GM12892 (cell line): ENCODE results near the gene C11orf21.

Source experiments
- DNase-seq: peaks from one replicate; pipeline ENCODE4 v3.0.0; 2011; ENCODE audit not compliant: insufficient read length
- FAIRE-seq: peaks from 2 replicates; lab custom pipeline; 2011; peaks lifted over from hg19 to GRCh38; lab: Jason Lieb, UNC
- POLR2A ChIP-seq: IDR thresholded peaks from 2 replicates; pipeline ENCODE4 v1.6.1; 2011; ENCODE audit warnings: low read depth, low read length, control low read depth
- POLR2AphosphoS5 ChIP-seq: IDR thresholded peaks from 2 replicates; pipeline ENCODE4 v1.6.1; 2011; ENCODE audit warnings: low read depth, low read length, control low read depth
- TAF1 ChIP-seq: IDR thresholded peaks from 2 replicates; pipeline ENCODE4 v1.6.1; 2011; ENCODE audit warnings: low read depth, mild to moderate bottlenecking, control low read depth, low read length, borderline replicate concordance

C11orf21 gene

DNA sequence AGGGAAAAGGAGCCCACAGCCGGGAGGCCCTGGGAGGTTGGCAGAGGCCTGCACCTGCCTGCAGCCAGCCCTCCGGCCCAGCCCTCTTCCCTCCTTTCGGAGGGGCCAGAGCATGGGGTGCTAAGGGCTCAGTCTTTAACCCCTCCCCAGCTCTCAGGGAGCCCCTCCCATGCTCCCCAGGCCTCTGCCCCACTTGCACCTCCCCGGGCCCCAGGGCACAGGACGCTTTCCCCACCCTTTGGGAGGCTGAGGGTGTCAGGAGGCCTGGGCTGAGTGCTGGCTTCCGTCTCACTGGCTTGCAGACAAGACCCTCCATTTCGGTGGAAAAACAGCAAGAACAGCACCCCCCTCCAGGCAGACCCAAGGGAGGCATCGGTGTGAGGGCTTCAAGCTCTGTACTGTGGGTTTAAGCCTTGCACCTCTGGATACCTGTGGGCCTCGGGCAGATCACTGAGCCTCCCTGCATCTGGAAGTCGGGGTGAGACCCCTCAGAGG, 38.6 kb downstream of the C11orf21 start:
- TF ChIP-seq POLR2A (no peak), TAF1 (no peak), POLR2AphosphoS5 (no peak)
- DNase-seq (no peak), FAIRE-seq (no peak)

DNA sequence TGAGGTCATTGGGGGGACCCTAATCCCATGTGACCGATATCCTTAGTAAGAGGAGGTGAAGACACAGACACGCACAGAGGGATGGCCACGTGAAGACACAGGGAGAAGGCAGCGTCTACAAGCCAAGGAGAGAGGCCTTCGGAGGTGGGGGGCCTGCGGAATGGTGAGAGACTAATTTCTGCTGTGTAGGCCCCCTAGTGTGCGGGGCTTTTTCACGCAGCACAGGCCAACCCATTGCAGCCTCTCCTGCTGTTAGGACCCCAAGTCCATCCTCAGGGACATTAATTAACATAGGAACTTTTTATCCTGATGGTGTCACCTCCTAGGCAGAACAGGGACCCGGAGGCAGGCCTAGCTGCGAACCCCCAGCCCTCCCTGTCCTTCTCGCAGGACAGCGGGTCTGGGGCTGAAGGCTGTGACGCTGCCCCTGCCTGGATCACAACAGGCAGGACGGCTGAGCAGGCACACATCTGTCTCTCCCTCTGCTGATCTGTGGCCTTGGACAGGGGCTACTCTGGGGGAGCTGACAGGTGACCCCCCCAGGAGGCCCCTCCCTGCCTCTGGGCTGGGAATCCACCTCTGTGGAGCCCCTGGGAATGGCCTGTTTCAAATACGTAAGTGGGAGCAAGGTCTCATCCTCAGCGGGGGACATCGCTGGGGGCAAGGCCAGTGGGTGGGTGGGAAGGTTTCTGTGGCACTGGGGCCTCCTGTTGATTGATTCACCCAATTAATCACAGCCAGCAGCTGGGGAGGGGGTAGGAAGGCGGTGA, 39.2 kb downstream of the C11orf21 start:
- no peak for DNase-seq
- FAIRE-seq: no peak
- no peak for TF ChIP-seq POLR2A
- no peak for TF ChIP-seq TAF1
- TF ChIP-seq POLR2AphosphoS5: no peak

DNA sequence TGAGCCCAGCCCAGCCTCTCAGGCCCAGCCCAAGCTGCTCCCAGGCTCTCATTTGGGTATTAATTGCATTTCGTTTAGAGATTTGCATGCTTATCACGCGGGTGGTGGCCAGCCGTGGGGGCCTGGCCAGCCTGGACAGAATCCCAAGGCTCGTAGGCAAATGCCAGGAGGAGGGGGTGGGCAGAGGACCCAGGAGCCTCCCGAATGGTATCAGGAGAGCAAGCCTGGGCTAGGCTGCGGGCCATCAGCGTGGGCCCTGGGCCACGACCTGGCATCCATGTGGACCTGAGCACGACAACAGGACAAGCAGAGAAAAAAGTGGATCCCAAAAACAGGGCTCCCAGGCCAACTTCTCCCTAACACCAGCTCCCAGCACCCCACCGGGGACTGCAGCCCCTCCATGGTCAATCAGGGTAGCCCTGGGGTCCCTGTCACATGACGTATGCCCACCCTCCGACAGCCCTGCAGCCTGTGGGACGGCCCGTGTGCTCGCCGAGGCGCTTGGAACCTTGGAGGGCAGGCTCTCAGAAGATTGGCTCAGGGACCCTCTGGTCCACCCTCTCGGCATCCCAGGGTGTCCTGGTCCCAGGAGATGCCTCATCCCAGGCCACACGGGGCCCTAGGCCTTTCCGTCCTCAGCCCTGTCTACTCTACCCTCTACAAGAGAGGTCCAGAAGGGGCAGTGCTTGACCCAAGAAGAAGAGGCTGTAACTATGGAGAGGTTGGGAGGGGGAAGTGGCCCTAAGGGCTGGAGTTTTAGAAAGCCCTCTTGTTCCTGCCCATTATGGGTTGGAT, 40.1 kb downstream of the C11orf21 start:
- FAIRE-seq (no peak), DNase-seq (no peak)
- TF ChIP-seq TAF1 (no peak), POLR2AphosphoS5 (no peak), POLR2A (no peak)

DNA sequence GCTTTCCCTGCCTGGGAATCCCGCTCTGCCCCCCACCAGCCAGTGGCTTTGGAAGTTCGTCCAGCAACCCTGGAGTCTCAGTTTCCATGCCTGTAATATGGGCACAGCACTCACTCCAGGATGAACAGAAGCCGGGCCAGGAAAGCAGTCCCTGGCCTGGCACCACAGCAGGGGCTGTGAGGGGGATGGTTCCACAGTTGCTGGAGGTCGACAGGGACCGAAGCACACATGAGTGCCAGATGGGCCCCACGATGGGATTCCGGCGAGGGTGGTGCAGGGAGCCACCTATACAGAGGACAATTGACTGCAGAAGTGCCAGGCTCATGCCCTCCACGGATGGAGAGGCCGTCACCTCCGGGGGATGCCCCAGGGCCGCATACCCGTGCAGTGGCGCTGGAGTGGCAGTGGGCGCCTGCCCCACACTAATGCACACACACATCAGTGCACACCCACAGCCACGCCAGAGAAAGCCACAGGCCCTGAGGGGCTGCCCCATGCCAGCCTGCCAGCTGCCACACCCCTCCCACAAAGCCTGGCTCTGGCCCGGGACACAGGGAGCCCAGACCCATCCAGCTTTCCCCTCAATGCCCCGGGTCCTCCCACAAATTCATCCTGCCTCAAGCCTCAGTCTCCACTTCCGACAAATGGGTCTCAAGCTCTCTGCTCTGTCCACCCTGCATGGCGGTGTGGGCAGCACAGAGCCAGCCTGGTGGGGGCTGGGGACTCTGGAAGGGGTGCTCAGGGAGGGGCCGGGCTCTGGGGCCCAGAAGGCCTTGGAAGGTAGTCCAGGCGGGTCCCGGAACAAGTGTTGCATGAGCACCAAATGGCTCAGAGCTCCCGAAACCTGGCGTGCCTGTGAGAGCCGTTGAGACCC, 41.0 kb downstream of the C11orf21 start:
- TF ChIP-seq TAF1: no peak
- no peak for TF ChIP-seq POLR2AphosphoS5
- no peak for TF ChIP-seq POLR2A
- no peak for DNase-seq
- no peak for FAIRE-seq

DNA sequence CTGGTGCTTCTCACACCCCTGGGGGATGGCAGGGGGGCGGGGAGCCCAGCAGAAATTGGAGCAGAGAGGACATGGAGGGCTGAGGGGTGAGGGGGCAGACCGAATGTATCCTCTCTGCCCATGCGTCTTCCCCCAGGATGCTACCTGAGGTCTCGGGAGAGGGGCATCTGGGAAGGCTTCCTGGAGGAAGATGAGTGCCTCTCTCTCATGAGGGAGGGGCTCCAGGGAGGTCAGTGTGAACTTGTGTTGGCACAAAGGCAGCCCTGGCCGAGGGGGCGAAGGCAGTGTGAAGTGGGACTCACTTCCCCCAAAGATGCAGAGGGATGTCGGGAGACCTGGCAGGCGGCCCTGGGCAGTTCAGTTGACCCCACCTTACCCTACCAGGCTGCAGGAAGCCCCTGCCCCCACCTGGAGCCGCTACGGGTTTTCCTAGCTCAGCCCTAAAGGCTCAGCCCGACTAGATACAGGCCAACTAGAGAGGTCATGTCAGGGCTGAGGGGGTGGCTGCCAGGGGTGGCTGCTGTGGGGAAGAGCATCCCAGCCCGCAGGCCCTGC, 41.7 kb downstream of the C11orf21 start:
- TF ChIP-seq TAF1: no peak
- no peak for TF ChIP-seq POLR2A
- TF ChIP-seq POLR2AphosphoS5: no peak
- no peak for DNase-seq
- no peak for FAIRE-seq

DNA sequence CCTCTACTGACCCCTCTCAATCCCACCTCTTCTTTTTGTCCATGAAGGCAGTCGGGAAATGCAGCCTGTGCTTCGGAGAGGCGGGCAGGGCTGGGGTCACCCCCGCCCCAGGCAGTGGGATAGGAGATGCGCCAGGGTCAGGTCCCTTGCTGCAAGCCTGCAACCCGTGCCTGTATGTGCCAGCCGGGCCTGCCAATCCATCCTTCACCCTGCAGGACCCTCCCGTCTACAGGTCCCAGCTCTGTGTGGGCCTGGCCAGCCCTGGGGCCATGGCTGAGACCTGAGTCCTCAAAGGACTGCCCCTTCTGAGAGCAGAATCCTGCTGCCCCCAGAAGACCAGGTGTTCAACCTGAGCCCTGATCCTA, 42.3 kb downstream of the C11orf21 start:
- TF ChIP-seq POLR2AphosphoS5 (no peak), TAF1 (no peak), POLR2A (no peak)
- DNase-seq: no peak
- no peak for FAIRE-seq

DNA sequence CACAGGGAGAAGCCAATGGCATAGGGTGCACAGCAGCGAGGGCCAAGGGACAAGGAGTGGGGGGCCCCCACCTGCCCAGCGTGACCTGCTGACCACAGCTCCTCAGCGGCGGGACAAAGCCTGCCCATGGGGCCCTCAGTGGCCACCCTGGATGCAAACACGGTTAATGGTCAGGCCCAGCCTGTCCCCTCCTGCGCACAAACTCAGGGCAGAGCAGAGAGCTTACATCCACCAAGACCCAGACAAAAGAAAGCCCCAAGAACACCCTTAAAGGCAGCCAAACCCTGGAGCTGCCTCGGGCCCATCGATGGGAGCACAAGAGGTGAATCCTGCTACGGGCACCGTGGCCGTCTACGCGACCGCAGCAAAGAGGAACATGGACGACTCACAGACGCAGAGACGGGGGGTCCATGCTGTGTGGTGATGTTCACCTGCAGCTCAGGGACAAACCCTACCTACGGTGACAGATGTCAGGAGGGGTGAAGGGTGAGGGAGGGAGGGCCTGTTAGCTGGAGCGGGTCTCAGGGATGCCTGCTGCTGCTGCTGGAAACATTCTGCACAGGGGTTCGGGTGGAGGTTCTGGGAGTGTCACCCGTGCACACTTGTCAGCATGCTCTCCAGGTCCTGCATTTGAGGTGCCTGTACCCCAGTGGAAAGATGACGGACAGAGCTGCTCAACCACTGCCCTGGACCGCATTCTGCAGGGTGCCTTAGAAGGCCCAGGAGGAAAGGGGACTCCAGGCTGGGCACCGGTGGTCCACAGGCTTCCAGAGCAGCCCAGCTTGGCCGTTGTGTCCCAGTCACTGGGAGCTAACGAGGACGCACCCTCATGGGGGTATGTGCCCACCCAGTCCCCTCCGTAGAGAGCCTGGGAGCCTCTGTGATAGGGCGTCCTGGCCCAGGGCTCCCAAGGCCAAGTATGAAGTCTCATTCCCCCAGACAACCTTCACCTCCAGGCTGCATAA, 42.9 kb downstream of the C11orf21 start:
- no peak for TF ChIP-seq TAF1
- no peak for TF ChIP-seq POLR2AphosphoS5
- no peak for TF ChIP-seq POLR2A
- no peak for FAIRE-seq
- DNase-seq: no peak

DNA sequence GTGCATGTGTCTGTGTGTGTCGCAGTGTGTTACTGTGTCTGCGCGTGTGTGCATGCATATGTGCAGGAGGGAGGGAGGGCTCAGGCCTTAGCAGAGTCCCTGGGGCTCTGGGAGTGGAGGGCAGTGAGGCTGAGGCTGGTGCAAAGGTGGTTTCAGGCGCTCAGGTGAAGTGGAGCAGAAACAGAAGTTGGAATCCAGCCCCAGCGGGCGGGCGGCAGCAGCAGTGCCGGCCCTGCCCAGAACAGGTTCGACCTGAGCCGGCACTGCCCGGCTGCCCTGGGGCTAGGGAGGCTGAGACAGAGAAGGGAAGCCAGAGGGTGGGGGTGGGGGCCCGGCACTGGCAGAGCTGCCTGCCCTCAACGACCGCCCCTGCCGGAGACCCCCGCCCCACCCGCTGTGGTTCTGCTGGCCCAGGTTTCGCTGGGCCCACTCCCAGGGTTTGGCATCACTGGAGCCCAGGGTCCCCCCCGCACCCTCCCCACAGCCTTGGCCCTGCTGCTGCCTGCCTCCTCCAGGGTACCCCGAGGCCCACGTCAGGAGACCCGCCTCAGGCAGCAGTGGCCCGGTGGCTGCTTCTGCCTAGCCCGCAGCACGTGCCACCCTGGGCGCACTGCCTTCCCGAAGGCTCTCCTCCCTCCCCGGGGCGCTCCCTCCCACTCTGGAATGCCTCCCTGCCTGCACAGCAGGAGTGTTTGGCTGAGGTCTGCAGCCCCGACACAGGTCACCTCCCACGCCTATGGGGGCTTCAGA, 44.6 kb downstream of the C11orf21 start:
- TF ChIP-seq POLR2A (no peak), POLR2AphosphoS5 (no peak), TAF1 (no peak)
- no peak for FAIRE-seq
- DNase-seq: no peak

DNA sequence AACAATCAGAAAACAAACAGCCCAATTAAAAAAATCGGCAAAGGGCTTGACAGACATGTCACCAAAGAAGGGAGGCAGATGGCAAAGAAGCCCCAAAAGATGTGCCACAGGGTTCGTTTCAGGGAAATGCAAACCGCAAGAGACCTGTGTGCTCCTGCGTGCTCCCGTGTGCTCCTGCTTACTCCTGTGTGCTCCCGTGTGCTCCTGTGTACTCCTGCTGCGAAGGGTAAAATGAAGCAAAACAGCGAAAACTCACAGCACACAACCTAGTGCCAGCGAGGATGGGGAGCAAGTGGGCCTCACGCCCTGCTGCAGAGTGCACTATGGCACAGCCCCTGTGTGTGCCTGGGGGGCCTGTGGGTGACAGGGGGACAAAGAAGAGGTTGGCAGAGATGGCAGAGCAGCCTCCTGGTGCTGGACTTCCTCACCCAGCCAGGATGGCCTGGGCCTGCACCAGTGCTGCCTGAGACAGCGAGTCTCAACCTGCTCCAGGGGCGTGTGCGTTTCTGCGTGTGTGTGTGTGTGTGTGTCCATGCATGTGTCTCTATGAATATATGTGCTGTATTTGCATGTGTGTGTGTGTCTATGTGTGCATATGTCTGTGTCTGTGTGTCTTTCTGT, 45.3 kb downstream of the C11orf21 start:
- FAIRE-seq (no peak), DNase-seq (no peak)
- TF ChIP-seq TAF1: no peak
- TF ChIP-seq POLR2AphosphoS5: no peak
- no peak for TF ChIP-seq POLR2A
